RPMI8226 (cell line): Measurements from ENCODE around the gene NPY2R.

ENCODE experiments used
- DNase-seq: peaks from one replicate; pipeline ENCODE4 v3.0.0-alpha.2; 2015

Gene NPY2R

DNA sequence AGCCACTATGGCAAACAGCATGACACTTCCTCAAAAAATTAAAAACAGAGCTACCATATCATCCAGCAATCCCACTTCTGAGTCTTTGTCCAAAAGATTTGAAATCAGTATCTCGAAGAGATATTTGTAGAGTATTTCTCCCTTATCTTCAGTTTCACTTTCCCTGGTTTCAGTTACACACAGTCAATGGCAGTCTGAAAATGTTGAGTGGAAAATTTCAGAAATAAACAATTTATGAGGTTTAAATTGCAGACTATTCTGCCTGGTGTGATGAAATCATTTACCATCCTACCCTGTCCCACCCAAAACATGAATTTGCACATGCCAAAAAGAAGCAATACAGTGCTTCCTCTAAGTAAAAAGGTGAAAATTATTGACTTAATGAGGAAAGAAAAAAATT lies 43.9 kb downstream of the NPY2R start:
- DNase-seq: no peak

DNA sequence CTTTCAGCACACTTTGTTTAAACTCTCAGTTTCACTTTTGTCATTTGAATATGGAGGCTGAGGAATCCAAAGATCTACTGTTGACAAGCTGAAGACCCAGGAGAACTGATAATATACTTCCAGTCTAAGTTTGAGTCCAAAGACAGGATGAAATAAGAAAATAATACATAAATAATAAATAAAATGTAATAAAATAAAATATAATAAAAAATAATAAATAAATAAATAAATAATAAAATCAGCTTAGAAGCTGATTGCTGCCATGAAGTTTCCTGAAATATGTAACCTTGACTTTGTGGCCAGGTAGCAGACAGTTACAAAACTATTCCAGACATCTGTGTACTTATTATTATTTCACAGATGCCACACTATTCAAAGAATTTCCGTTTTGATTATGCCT lies 55.0 kb downstream of the NPY2R start:
- DNase-seq: no peak

DNA sequence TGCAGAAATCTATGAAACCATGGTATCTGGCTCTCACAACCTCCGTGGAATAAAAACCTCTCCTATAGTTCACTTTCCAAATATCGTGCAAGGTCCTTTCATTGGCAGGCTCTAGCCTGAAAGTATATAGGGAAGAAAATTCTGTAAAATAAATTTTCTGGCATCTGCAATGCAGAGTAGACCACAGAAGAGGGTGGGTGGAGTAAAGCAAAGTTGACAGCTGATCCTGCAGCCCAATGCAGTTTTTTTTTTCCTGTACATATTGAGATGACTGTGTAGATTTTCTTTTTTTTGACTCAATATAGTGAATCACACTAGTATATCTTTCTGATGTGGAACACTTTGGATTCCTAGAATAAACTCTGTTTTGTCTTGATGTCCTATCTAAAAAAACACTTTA lies 56.7 kb downstream of the NPY2R start:
- no peak for DNase-seq
